ENCODE data around the gene ZNF407.
A peak's percentile ranks its signal among the peaks of the same experiment; 100 is the strongest.

ZNF407 gene

GRCh38 chr18:75029481-75029880, 431.8 kb downstream of the ZNF407 start:
- no peak for DNase-seq

DNA sequence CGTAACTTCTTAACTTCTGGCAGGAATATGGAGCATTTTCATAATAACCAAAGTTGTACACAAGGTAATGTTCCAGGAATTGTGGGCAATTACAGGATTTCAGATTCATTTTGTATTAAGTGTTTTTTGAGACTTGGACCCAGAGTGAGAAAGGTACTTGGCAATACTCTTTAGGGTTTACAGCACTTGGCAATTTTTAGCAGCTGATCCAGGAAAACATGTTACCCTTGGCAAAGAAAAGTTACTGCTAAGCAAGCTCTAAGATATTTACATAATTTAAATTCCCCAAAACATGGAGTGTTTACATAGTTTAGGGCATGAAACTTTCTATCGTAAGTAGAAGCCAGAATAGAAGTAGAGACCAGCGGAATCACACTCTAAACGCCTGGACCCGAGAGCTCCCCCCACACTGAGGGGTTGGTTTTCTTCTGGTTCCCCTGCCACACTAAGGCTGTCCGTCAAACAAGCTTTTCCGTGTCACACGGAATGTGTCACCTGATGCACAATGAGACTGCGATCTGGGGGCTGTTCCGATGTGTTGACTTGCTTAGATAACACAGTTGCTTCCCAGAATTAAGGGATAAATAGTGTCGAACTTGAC, 434.1 kb downstream of the ZNF407 start:
- no peak for DNase-seq

DNA sequence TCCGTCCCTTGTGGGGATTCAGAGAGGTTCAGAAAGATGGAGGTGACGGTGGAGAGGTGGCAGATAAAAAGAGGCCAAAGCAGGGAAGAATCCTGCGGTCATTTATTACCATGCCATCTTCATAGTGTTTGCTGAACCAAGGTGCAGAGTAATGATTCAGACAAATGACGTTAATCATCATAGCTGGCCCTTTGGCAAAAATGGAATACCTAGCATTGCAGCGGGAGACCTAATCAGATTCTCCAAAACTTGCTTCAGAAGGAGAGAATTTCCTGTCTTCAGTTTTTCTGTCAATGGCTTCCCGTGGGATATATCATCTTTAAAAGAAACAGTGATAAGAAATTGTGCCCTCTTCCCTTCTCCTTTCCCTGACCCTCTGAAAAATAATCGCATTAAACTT, 435.8 kb downstream of the ZNF407 start:
- no peak for DNase-seq

- DNase-seq, result no peak
These were observed 437.3 kb downstream of the ZNF407 start for GRCh38 chr18:75034937-75035336.

- DNase-seq, result no peak
These were observed 438.3 kb downstream of the ZNF407 start for GRCh38 chr18:75035928-75036327.

GRCh38 chr18:75036917-75037688, 439.4 kb downstream of the ZNF407 start:
- no peak for DNase-seq

DNA sequence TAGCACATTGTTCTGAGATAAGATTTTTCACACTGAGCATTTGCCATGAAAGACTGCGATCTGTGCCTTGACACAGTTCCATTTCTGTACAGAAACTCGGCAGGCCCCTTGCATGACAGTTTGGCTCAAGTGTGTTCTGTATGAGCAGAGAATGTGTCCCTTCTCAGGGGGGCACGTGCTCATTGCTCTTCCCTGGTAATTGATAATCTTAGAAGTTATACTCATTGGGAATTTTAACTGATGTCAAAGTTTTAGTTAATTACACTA, 440.0 kb downstream of the ZNF407 start:
- DNase-seq, result no peak

DNA sequence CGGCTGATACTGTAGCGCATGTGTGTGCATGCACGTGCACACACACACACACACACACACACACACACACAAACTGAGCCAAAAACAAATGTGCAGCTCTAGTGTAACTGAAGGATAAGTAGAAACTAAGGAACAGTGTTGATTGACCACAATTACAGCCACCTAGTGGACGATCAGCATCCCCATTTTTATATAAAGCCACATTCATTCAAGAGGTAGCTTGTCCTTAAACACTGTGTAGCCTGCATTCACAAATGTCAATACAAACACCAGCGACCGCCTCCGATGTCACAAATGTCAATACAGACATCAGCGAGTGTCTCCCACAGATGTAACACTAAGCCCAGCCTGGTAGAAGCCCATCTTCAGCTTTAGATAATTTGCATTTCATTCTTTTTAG, 443.9 kb downstream of the ZNF407 start:
- peak; percentile 6 for DNase-seq

- DNase-seq, result no peak
These were observed 445.8 kb downstream of the ZNF407 start for GRCh38 chr18:75043478-75043877.

DNA sequence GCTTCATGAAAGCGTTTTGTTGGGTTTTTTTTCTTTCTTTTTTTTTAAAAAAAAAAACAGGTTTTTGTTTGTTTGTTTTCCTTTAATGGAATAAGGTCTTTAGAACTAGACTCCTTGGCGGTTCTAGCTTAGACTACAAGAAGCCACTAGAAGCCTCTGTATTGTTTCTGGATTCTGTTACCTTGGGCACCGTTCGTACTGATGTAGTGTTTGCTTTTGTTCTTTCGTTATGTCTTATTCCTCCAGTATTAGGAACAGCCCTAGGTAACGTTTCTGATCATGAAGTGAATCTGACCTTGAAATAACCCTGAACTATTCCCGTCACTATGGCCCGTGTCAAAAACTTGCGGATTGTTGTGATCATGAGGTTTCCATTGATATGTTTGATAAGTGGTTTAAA, 446.6 kb downstream of the ZNF407 start:
- DNase-seq, result no peak

GRCh38 chr18:75044791-75045190, 447.1 kb downstream of the ZNF407 start:
- DNase-seq, result no peak

DNA sequence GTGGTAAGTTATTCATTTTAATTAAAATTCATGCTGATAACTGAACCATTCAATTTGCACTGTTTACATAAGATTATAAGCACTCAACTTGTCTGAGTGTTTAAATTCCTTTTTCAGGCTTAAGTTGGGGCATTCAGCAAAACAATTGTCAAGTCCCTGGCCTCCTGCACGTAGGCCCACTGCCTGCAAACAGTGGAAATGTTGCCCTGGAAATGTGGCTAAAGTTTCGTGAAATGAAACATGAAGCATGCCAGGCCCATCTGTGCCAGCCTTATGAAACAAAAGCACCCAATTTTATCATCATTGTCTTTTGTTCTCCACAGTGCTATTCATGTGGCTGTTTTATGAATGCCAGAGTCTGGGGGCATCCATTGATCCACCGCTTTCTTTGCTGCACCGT, 447.6 kb downstream of the ZNF407 start:
- no peak for DNase-seq

DNA sequence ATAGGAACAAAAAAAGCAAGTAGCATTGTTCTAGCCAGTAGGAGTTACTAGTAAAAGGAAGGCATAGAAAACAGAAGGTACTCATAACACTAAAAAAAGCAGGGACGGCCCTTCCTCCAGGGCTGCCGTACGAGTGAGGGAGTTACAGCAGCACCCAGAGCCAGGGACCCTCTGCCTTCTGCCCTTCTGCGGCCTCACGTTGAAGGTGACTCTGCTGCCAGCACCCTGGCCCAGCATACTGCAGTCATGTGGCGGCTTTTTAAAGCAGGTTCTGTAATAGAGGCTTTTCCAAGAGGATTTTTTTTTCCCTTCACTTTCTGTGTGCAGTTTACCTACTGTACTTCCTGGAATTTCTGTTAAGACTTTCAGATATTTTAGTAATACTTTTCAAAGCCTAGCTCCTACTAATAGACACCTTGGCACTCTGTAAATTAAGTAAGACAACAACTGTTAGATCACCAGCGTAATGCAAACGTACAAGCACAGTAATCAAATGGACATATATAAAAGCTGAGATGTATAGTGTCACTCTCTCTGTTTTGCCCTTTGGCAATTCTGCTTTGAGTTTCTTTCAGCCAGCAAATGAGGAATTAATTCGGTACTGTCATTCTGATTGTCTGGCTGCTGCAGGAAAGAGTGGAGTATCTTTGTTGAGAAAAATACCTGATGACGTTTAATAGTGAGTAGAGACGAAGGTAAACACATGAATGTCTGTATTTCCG, 449.7 kb downstream of the ZNF407 start:
- DNase-seq, result no peak

DNA sequence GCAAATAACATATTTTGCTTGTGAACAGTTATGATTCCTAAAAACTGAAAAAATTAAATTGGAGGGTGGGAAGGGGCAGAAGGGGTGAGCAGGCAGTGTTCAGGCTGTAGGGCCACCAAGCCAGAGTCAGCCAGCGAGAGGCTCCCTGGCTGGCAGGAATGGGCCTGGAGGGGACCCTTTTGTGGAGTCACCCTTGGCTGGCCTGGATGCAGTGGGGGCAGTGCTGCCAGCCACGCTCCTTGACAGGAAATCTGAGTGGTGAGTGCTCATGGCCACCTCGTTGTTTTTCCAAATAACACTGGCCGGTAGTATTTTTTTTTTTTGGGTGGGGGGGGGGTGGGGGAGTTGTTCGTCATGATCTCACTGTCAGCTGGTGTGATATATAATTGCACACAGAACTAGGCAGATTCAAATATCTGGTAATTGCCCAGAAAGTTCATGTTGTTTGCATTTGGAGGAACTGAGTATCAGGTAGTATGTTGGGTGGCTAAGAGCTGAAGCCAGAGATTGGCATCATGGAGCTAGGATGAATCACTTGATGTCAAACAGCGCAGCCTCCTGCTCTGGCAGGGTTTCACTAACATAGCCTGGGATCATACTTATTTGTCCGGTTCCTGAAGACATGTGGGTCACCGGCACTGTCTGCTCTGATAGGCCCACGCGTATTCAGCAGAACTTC, 451.2 kb downstream of the ZNF407 start:
- DNase-seq, result no peak

GRCh38 chr18:75049455-75049789, 451.8 kb downstream of the ZNF407 start:
- DNase-seq, result no peak

DNA sequence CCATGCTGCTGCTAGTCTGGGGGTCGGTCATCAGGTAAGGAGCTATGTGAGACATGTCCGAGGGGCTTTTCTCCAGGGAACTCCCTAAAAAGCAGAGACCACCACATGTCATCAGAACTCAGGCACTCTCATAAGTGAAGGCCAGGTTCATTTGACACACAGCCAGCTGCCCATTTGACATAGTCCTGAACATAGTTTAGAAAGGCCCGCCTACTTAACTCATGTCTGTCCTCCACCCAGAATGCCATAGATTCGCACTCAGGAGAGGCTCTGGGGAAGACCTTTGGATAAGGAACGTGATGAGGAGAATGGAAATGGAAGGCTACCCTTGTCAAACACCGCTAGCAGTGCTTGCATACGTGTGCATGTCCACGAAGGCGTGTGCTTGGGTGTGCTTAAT, 454.1 kb downstream of the ZNF407 start:
- DNase-seq, result no peak

DNA sequence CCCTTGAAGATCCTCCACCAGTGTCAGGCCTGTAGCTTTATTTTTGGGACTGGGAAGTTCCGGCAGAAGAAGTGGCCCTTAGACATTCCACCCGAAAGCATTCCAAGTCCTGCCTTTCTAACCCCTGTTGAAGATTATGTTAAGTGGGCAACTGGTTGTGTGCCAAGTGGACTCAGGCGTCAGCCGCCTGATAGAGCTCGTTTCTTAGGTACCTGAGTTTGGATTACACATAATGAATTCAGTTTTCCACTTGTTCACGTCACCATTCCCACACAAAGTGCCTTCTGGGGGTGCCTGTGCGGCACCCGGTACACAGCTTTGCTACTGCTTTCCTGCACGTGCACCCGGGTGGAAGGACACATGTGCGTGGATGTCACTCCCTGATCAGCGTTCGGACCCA, 454.8 kb downstream of the ZNF407 start:
- DNase-seq, result no peak

DNA sequence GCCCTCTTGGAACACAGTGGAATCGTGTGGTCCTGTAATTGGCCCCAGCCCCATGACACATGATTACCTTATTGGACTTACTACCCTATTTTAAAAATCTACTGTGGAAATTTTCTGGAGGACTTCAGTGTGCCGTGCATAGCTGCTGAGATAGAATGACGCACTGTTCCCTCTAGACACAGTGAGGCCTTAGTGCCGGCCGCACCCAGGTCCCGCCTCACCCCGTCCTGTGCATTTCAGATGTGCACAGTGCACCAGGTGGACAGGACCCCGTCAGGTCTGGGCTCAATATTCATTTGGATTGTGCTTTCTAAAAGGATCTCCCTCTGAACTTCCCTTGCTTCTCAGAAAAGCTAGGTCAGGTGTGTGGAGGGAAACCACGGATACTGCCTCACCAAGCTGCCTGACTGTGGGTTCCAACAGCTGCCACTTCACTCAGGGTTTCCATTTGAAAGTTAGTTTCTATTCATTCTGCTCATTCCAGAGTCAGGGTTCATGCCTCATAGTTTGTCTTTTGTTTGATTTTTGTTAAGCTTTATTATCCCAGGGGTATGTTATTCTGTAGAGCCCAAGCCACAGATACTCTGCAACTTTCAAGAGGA, 455.5 kb downstream of the ZNF407 start:
- no peak for DNase-seq

DNA sequence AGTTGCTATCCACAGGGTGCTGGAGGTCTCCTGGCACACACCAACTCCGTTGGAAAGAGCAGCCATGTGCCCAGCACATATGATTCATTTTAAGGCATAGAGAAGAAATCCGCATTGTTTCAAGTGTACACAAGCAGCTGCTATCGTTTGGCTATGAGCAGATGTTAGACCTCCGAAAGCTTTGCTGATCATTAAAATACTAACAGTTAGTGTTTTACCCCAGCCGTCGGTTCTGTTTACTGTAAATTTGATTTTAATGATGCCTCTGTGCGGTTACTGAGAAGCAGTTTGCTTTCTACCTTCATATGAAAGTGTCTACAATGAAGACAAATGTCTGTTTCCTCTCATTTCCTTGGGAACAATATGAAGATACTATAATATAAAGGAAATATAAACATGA, 456.4 kb downstream of the ZNF407 start:
- DNase-seq, result no peak

DNA sequence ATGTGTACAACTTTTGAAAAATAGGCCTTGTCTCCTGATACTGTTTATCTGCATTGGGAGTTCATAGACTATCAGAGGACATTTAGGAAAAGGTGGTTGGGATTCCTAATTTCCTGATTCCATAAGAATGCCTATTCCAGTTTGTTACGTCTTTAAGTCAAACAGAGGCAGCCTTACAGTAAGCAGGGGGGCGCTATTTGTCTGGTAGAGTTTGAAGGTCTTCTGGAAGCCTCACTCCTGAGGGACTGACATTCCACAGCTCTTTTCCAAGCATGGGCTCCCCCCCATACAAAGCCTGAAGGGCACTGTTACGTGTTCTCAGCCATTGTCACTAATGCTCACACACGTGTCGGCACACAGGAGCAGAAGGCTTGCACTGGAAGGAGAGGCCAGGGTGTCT, 456.9 kb downstream of the ZNF407 start:
- no peak for DNase-seq

DNA sequence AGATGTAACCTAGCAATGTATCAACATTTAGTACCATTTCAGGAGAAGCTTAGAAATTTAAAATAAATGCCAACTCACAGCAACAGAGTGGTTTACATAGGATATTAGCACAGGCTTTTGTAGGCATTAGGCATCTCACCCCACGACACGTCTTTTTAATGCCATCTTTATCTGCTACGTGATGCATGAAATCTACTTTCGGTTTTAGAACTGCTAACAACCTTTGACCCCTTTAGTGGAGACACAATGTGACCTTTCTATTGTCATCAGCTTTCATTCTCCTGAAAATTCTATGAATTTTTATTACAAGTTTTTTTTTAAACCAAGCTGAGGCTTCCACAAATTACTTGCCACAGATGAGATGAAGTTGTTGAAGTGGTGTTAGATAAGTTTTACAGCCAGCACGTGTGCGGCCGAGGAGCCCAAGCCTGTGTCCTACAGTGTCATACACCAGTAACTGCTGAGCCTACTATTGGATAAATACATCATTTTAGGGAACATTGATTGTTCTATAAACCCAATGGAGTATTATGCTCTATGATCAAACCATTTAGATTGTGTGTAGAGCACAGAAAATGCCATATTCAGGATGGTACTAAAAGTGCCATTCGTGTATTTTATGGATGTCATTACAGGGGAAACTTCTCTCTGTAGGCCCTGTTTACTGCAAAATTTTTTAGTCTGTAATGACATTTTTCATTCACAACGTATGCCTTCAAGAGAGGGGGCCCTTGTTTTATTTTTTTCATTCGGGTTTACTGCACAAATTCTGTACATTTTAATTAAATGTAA, 459.7 kb downstream of the ZNF407 start:
- DNase-seq, result no peak

- no peak for DNase-seq
These were observed 462.5 kb downstream of the ZNF407 start for GRCh38 chr18:75060185-75060584.

Measured in kidney glomerular epithelial cell (primary cell).